K562 (cell line): ENCODE results near the gene URGCP. TPM values are rescaled to one million over a fixed set of nuclear protein-coding genes. Genes with fewer than 3 reads are reported as not detected.
A peak's percentile ranks its signal among the peaks of the same experiment; 100 is the strongest.

ENCODE experiments used
- BRD9 ChIP-seq: fragments of 450-650 bp; IDR thresholded peaks from 2 replicates; pipeline ENCODE4 v1.6.1; 2018; ENCODE audit warnings: low read depth; ENCODE audit not compliant: partially characterized antibody
- MTA3 ChIP-seq: fragments of 450-650 bp; formaldehyde crosslinking; IDR thresholded peaks from 2 replicates; pipeline ENCODE4 v1.6.1; 2017; ENCODE audit warnings: mild to moderate bottlenecking, borderline replicate concordance
- PCBP1 ChIP-seq: fragments of 200-400 bp; formaldehyde crosslinking; IDR thresholded peaks from 2 replicates; pipeline ENCODE4 v1.6.1; 2018; ENCODE audit warnings: mild to moderate bottlenecking, low read depth, low read length; ENCODE audit not compliant: poor library complexity, severe bottlenecking
- SAFB2 ChIP-seq: fragments of 200-400 bp; formaldehyde crosslinking; IDR thresholded peaks from 2 replicates; pipeline ENCODE4 v1.6.1; 2018; ENCODE audit warnings: borderline replicate concordance, low read length, low read depth, moderate library complexity; ENCODE audit not compliant: severe bottlenecking
- TRIM28 ChIP-seq: fragments of 450-650 bp; IDR thresholded peaks from 2 replicates; pipeline ENCODE4 v1.6.1; 2017
- ZFP1 ChIP-seq: fragments of 450-650 bp; formaldehyde crosslinking; IDR thresholded peaks from 2 replicates; pipeline ENCODE4 v1.4.0; 2020; ENCODE audit warnings: mild to moderate bottlenecking, mixed read lengths
- polyA plus RNA-seq, 8 experiments: library from polyadenylated mRNA; depleted of rRNA in 4 of 8; stranded (reverse) in 5 of 8; unstranded in 3 of 8; fragments of >200 nt; fragmentation: Nextera tagmentation in 2 of 8; fragmentation: Illumina TruSeq in 1 of 8; extraction: Ambion mirVana in 2 of 8; extraction: Trizol in 1 of 8; gene quantifications; 2 replicates each; pipeline versions ENCODE4 v1.2.1 to v1.2.3, GENCODE V29; 2011 to 2014; ENCODE audit warnings: inconsistent platforms in 1 of 8, missing spikeins in 1 of 8
- total RNA-seq, 7 experiments: library from RNA; depleted of rRNA in 6 of 7; stranded (reverse); fragments of >200 nt in 6 of 7; fragmentation: Illumina TruSeq in 2 of 7; extraction: Trizol in 2 of 7; gene quantifications; 2 replicates each; pipeline versions ENCODE4 v1.2.1 to v1.2.3, GENCODE V29; 2011 to 2021; ENCODE audit warnings: low replicate concordance in 1 of 7
- TF ChIP-seq, protein P1 (sequence below), 2 experiments: fragments of 450-650 bp; IDR thresholded peaks; 2 replicates each; pipeline ENCODE4 v1.6.1; 2016; ENCODE audit warnings: mild to moderate bottlenecking in 2 of 2, borderline replicate concordance in 1 of 2, low read depth in 1 of 2, moderate library complexity in 1 of 2
- TF ChIP-seq, protein P2 (sequence below): sonication (generic); formaldehyde crosslinking; IDR thresholded peaks from 2 replicates; pipeline ENCODE4 v1.8.1; 2023; ENCODE audit warnings: mild to moderate bottlenecking, missing genetic modification reagents
- TF ChIP-seq, protein P3 (sequence below): fragments of 150-350 bp; IDR thresholded peaks from 2 replicates; pipeline ENCODE4 v1.6.1; 2014; ENCODE audit warnings: low read depth, mild to moderate bottlenecking, low read length, borderline replicate concordance
- TF ChIP-seq, protein P4 (sequence below): sonication (generic); formaldehyde crosslinking; IDR thresholded peaks from 2 replicates; pipeline ENCODE4 v1.8.0; 2022; ENCODE audit warnings: mild to moderate bottlenecking, missing genetic modification reagents

URGCP gene
- total and polyA plus RNA-seq, 9 of the 15 experiments (the other 6 are each of a cell fraction or from before 2014, with no cell fraction given) = 1.7 to 25.8 (median 12.5) TPM

DNA sequence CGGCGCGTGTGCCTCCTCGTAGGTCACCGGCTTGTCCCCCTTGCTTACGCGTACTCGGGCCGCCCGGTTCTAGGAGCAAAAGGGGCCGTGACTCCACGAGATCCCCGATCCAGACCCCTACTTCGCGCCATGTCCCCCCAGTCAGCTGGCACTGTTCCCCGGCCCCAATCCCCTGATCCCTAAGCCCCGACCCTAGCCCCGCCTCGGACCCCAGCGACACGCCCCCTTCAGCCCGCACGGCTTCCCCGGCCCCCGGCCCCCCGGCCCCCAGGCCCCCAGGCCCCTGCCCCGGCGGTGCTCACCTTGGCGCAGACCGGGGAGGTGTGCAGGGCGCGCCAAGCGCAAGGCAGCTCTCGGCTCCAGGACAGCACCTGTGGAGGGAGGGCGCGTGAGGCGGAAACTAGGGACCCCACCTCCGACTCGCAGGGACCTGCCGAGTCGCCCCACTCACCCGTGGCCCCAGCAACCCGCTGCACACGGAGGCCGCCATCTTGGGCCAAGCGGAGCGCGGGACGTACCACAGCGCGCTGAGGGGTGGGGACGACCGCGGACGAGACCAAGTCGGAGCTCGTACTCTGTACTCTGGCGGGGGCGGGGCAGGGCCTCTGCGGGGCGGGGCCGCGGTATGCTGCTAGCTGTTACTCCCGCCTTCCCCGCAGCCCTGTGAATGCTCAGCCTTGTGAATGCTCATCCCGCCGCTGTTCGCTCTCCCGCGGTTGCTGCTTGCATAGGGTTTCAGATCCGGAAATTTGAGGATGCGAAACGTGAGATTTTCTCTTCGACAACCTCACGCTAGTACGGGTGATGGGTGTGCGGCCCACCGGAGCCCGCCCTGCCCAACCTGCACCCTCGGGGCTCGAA lies 37.2 kb downstream of the URGCP start, which contains the start of gene MRPS24 (continued):
- TF ChIP-seq, protein P1, sequence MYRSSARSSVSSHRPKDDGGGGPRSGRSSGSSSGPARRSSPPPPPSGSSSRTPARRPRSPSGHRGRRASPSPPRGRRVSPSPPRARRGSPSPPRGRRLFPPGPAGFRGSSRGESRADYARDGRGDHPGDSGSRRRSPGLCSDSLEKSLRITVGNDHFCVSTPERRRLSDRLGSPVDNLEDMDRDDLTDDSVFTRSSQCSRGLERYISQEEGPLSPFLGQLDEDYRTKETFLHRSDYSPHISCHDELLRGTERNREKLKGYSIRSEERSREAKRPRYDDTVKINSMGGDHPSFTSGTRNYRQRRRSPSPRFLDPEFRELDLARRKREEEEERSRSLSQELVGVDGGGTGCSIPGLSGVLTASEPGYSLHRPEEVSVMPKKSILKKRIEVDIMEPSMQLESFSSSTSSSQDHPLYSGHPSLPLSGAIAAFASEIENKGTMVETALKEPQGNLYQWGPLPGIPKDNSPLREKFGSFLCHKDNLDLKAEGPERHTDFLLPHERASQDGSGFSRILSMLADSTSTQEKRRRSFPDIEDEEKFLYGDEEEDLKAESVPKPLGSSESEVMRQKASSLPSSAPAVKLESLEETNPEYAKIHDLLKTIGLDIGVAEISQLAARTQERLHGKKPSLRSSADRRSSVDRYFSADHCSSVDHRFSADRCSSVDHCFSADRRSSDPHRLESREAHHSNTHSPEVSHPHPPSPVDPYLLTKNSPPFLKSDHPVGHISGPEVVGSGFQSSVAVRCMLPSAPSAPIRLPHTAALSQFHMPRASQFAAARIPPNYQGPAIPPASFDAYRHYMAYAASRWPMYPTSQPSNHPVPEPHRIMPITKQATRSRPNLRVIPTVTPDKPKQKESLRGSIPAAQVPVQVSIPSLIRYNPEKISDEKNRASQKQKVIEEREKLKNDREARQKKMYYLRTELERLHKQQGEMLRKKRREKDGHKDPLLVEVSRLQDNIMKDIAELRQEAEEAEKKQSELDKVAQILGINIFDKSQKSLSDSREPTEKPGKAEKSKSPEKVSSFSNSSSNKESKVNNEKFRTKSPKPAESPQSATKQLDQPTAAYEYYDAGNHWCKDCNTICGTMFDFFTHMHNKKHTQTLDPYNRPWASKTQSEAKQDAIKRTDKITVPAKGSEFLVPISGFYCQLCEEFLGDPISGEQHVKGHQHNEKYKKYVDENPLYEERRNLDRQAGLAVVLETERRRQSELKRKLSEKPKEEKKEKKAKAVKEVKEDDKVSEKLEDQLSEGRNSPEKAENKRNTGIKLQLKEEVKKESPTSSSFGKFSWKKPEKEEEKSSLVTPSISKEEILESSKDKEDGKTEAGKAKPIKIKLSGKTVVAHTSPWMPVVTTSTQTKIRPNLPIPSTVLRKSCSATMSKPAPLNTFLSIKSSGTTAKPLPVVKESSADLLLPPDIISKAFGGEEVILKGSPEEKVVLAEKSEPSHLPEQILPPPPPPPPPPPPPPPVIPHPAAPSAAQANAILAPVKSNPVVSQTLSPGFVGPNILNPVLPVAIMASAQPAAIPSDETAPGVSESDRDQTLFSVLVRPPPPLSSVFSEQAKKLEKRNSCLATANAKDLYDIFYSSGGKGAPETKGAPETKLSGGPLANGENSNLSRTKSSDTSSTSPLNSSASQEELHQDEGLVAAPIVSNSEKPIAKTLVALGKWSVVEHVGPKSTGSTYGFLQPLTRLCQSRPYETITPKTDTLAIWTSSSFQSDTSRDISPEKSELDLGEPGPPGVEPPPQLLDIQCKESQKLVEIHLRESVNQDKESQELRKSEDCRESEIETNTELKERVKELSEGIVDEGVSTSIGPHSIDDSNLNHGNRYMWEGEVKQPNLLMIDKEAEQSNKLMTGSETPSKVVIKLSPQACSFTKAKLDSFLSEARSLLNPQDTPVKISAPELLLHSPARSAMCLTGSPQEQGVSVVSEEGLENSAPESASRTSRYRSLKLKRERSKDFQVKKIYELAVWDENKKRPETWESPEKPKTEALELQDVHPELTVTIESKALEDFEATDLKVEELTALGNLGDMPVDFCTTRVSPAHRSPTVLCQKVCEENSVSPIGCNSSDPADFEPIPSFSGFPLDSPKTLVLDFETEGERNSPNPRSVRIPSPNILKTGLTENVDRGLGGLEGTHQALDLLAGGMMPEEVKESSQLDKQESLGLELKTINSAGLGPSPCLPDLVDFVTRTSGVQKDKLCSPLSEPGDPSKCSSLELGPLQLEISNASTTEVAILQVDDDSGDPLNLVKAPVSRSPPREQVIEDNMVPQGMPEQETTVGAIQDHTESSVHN (IDR thresholded peaks at IDR 0.05; ENCODE audit: borderline replicate concordance in 1 of 2, low read depth in 1 of 2) = no peak
- no peak for TF ChIP-seq TRIM28
- TF ChIP-seq, protein P2, sequence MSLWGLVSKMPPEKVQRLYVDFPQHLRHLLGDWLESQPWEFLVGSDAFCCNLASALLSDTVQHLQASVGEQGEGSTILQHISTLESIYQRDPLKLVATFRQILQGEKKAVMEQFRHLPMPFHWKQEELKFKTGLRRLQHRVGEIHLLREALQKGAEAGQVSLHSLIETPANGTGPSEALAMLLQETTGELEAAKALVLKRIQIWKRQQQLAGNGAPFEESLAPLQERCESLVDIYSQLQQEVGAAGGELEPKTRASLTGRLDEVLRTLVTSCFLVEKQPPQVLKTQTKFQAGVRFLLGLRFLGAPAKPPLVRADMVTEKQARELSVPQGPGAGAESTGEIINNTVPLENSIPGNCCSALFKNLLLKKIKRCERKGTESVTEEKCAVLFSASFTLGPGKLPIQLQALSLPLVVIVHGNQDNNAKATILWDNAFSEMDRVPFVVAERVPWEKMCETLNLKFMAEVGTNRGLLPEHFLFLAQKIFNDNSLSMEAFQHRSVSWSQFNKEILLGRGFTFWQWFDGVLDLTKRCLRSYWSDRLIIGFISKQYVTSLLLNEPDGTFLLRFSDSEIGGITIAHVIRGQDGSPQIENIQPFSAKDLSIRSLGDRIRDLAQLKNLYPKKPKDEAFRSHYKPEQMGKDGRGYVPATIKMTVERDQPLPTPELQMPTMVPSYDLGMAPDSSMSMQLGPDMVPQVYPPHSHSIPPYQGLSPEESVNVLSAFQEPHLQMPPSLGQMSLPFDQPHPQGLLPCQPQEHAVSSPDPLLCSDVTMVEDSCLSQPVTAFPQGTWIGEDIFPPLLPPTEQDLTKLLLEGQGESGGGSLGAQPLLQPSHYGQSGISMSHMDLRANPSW (CRISPR knock-in tag) = no peak
- TF ChIP-seq SAFB2 = no peak
- no peak for TF ChIP-seq BRD9
- TF ChIP-seq PCBP1 = peak; percentile 43
- TF ChIP-seq MTA3 = no peak
- TF ChIP-seq, protein P3, sequence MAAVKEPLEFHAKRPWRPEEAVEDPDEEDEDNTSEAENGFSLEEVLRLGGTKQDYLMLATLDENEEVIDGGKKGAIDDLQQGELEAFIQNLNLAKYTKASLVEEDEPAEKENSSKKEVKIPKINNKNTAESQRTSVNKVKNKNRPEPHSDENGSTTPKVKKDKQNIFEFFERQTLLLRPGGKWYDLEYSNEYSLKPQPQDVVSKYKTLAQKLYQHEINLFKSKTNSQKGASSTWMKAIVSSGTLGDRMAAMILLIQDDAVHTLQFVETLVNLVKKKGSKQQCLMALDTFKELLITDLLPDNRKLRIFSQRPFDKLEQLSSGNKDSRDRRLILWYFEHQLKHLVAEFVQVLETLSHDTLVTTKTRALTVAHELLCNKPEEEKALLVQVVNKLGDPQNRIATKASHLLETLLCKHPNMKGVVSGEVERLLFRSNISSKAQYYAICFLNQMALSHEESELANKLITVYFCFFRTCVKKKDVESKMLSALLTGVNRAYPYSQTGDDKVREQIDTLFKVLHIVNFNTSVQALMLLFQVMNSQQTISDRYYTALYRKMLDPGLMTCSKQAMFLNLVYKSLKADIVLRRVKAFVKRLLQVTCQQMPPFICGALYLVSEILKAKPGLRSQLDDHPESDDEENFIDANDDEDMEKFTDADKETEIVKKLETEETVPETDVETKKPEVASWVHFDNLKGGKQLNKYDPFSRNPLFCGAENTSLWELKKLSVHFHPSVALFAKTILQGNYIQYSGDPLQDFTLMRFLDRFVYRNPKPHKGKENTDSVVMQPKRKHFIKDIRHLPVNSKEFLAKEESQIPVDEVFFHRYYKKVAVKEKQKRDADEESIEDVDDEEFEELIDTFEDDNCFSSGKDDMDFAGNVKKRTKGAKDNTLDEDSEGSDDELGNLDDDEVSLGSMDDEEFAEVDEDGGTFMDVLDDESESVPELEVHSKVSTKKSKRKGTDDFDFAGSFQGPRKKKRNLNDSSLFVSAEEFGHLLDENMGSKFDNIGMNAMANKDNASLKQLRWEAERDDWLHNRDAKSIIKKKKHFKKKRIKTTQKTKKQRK = no peak
- TF ChIP-seq ZFP1 (CRISPR knock-in tag) = no peak; the same call in 1 of the 2 replicates
- TF ChIP-seq, protein P4, sequence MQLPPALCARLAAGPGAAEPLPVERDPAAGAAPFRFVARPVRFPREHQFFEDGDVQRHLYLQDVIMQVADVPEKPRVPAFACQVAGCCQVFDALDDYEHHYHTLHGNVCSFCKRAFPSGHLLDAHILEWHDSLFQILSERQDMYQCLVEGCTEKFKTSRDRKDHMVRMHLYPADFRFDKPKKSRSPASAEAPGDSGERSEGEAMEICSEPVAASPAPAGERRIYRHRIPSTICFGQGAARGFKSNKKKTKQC (CRISPR knock-in tag) = no peak; the same call in 1 of the 2 replicates
